Measurements from ENCODE around the gene SLC20A1.
A peak's percentile ranks its signal among the peaks of the same experiment; 100 is the strongest.
"Not testable (repeated sequence)": the region's sequence is repeated elsewhere in the genome, so short reads cannot be mapped to it uniquely, and the experiment has no call there.

The SLC20A1 gene

GRCh38 chr2:112645310-112646101 lies at the start of gene SLC20A1:
Gene SLC20A1 (plus strand): TSS chr2:112645939. CDS start chr2:112646829, 890 bp downstream.
- Histone ChIP-seq H3K9ac (ENCODE audit: low read depth, low read length) (peak within 1 kb of the TSS; percentile 97), H3K9me3 (ENCODE audit: control insufficient read depth, insufficient read depth, low read length) (no peaks in the 10 kb centered on the region), H3K36me3 (ENCODE audit: insufficient read depth, low read length) (peaks cover 28% of the 10 kb centered on the region), H3K4me1 (ENCODE audit: insufficient read depth, low read length) (peaks cover 22% of the 10 kb centered on the region)

GRCh38 chr2:112597537-112598322 lies 48.0 kb upstream of the SLC20A1 start:
- no peak overlapping the region for H3K9ac ChIP-seq (ENCODE audit: low read depth, low read length)
- no peaks in the 10 kb centered on the region for H3K9me3 ChIP-seq (ENCODE audit: control insufficient read depth, insufficient read depth, low read length)
- no peaks in the 10 kb centered on the region for H3K4me1 ChIP-seq (ENCODE audit: insufficient read depth, low read length)
- no peaks in the 10 kb centered on the region for H3K36me3 ChIP-seq (ENCODE audit: insufficient read depth, low read length)

DNA sequence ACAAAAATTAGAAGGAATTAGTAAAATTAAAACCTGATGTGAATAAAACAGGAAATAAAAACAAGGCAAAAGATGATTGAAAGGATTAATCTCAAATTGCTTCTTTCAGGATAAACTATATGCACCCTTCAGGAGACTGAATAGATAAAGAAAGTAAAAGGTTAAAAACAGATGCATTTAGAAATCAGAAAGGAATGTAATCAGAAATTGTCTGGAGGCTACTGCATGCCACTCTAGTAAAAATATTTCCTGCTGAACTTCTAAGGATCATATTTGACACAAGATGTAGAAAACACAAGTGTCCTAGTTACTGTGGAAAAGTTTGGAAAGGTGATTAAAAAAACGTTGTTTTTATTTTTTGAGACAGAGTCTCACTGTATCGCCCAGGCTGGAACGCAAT lies 45.1 kb upstream of the SLC20A1 start:
- no peak overlapping the region for H3K9ac ChIP-seq (ENCODE audit: low read depth, low read length)
- H3K9me3 ChIP-seq (ENCODE audit: control insufficient read depth, insufficient read depth, low read length), result no peaks in the 10 kb centered on the region
- no peaks in the 10 kb centered on the region for H3K36me3 ChIP-seq (ENCODE audit: insufficient read depth, low read length)
- no peaks in the 10 kb centered on the region for H3K4me1 ChIP-seq (ENCODE audit: insufficient read depth, low read length)

DNA sequence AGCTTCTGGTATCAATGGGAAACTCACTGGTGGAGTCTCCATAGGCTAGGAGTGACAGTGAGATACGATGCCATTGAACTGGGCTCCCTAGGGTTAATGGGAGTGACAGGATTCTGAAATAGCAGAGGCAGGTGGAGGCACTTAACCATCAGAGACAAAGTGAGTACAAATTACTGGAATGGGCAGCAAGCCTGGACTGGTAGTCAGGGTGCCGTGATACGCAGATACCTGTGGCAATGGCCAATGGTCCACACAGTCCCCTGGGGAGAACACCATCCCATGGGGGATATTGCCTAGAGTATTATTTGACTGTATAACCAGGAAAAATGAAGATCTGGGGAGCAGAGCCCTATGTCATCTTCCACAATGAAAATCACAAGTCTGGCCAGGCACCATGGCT lies 44.0 kb upstream of the SLC20A1 start:
- Histone ChIP-seq H3K9me3 (ENCODE audit: control insufficient read depth, insufficient read depth, low read length) (no peaks in the 10 kb centered on the region), H3K36me3 (ENCODE audit: insufficient read depth, low read length) (no peaks in the 10 kb centered on the region)

GRCh38 chr2:112602917-112603316 lies 42.8 kb upstream of the SLC20A1 start:
- Histone ChIP-seq H3K9ac (ENCODE audit: low read depth, low read length) (no peak overlapping the region), H3K9me3 (ENCODE audit: control insufficient read depth, insufficient read depth, low read length) (no peaks in the 10 kb centered on the region), H3K4me1 (ENCODE audit: insufficient read depth, low read length) (0 out of 2 replicates have a peak, but pooled peaks cover 4% of the 10 kb centered on the region), H3K36me3 (ENCODE audit: insufficient read depth, low read length) (no peaks in the 10 kb centered on the region)

More for the DNA sequence above, 44.0 kb upstream of the SLC20A1 start:
- Histone ChIP-seq H3K9ac (ENCODE audit: low read depth, low read length) (no peak overlapping the region), H3K4me1 (ENCODE audit: insufficient read depth, low read length) (0 out of 2 replicates have a peak, but pooled peaks cover 2% of the 10 kb centered on the region)

DNA sequence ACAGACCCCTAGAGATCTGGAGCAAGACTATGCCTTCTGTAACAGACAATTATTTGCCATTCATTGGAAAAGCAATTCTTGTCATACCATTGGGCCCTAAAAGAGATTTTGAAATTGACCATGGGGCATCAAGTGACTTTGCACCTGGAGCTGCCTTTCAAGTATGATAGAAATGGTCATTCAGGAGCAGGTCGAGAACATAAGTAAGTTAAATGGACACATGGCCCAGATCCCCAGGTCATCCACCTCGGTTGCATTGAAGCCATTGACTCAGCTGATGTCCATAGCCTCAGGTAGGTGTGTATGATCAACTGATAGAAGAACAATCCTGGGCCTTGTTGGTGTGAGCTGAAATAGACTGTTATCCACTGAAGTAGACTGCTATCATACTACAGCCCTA lies 42.0 kb upstream of the SLC20A1 start:
- 0 out of 2 replicates have a peak, but pooled peaks cover 4% of the 10 kb centered on the region for H3K4me1 ChIP-seq (ENCODE audit: insufficient read depth, low read length)
- no peak overlapping the region for H3K9ac ChIP-seq (ENCODE audit: low read depth, low read length)
- H3K36me3 ChIP-seq (ENCODE audit: insufficient read depth, low read length), result no peaks in the 10 kb centered on the region
- no peaks in the 10 kb centered on the region for H3K9me3 ChIP-seq (ENCODE audit: control insufficient read depth, insufficient read depth, low read length)

GRCh38 chr2:112604952-112605351 lies 40.8 kb upstream of the SLC20A1 start:
- H3K36me3 ChIP-seq (ENCODE audit: insufficient read depth, low read length), result no peaks in the 10 kb centered on the region
- H3K4me1 ChIP-seq (ENCODE audit: insufficient read depth, low read length), result 0 out of 2 replicates have a peak, but pooled peaks cover 4% of the 10 kb centered on the region
- no peaks in the 10 kb centered on the region for H3K9me3 ChIP-seq (ENCODE audit: control insufficient read depth, insufficient read depth, low read length)
- H3K9ac ChIP-seq (ENCODE audit: low read depth, low read length), result no peak overlapping the region

GRCh38 chr2:112605926-112606325 lies 39.8 kb upstream of the SLC20A1 start:
- H3K9me3 ChIP-seq (ENCODE audit: control insufficient read depth, insufficient read depth, low read length), result no peaks in the 10 kb centered on the region

DNA sequence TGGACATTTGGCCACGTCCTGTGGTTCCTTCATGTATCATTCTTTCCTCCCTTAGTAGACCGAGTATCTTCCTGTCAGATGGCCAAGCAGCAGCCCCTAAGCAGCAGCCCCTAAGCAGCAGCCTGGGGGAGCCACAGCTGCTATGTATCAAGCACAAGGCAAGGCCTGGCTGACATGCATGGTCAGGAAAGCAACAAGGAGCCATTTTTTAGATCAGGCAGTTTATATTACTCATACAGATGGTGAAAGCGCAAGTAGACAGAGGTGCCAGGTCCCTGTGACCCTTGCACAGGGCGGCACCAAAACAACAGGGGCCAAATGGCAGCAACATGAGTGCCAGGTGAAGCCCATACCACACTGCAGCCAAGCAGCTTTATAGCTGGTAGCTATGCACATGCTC lies 39.2 kb upstream of the SLC20A1 start:
- Histone ChIP-seq H3K9me3 (ENCODE audit: control insufficient read depth, insufficient read depth, low read length) (no peaks in the 10 kb centered on the region), H3K4me1 (ENCODE audit: insufficient read depth, low read length) (0 out of 2 replicates have a peak, but pooled peaks cover 4% of the 10 kb centered on the region), H3K36me3 (ENCODE audit: insufficient read depth, low read length) (no peaks in the 10 kb centered on the region), H3K9ac (ENCODE audit: low read depth, low read length) (no peak overlapping the region)

More at GRCh38 chr2:112605926-112606325, 39.8 kb upstream of the SLC20A1 start:
- no peaks in the 10 kb centered on the region for H3K36me3 ChIP-seq (ENCODE audit: insufficient read depth, low read length)
- H3K4me1 ChIP-seq (ENCODE audit: insufficient read depth, low read length), result 0 out of 2 replicates have a peak, but pooled peaks cover 4% of the 10 kb centered on the region
- H3K9ac ChIP-seq (ENCODE audit: low read depth, low read length), result no peak overlapping the region

DNA sequence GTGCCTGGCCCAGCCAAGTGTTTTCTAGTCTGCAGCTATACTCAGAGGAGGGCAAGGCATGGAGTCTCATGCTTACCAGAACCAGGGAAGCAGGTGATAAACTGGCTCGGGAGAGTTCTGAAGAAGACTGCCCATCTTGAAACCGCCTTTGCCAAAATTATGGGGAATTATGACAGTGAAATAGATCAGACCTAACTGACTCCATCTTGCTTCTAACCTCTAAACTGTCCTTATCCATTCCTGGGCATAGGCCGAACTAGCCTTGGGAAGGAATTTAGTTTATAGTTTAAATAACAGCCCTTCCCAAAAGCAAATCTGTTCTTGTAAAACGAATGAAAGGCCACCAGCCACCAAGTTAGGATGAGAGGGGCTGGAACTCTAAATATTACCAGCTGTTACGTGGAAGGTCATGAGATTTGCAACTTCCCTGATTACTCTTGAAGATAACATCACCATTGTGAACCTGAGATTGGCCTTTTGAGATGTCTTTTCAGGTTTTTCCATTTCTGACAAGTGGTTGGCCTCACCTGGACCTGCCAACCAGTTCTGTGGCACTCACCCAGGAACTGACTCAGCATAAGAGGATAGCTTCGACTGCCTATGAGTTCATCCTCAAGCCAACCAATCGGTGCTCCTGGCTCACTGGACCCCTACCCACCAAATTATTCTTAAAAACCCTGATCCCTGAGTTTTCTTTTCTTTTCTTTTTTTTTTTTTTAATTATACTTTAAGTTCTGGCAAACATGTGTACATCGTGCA lies 37.9 kb upstream of the SLC20A1 start:
- Histone ChIP-seq H3K9ac (ENCODE audit: low read depth, low read length) (no peak overlapping the region), H3K4me1 (ENCODE audit: insufficient read depth, low read length) (0 out of 2 replicates have a peak, but pooled peaks cover 4% of the 10 kb centered on the region), H3K36me3 (ENCODE audit: insufficient read depth, low read length) (no peaks in the 10 kb centered on the region), H3K9me3 (ENCODE audit: control insufficient read depth, insufficient read depth, low read length) (no peaks in the 10 kb centered on the region)

- H3K9me3 ChIP-seq (ENCODE audit: control insufficient read depth, insufficient read depth, low read length), result not testable (repeated sequence)
Observed at GRCh38 chr2:112609320-112609719, 36.4 kb upstream of the SLC20A1 start.

DNA sequence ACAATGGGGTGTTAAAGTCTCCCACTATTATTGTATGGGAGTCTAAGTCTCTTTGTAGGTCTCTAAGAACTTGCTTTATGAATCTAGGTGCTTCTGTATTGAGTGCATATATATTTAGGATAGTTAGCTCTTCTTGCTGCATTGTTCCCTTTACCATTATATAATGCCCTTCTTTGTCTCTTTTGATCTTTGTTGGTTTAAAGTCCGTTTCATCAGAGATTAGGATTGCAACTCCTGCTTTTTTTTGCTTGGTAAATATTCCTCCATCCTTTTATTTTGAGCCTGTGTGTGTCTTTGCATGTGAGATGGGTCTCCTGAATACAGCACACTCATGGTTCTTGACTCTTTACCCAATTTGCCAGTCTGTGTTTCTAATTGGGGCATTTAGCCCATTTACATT lies 33.5 kb upstream of the SLC20A1 start:
- not testable (repeated sequence) for H3K9ac ChIP-seq (ENCODE audit: low read depth, low read length); H3K9me3 ChIP-seq (ENCODE audit: control insufficient read depth, insufficient read depth, low read length); H3K36me3 ChIP-seq (ENCODE audit: insufficient read depth, low read length)
- H3K4me1 ChIP-seq (ENCODE audit: insufficient read depth, low read length), result peaks cover 14% of the 10 kb centered on the region; the same call in 1 of the 2 replicates

More at GRCh38 chr2:112609320-112609719, 36.4 kb upstream of the SLC20A1 start:
- not testable (repeated sequence) for H3K4me1 ChIP-seq (ENCODE audit: insufficient read depth, low read length); H3K9ac ChIP-seq (ENCODE audit: low read depth, low read length); H3K36me3 ChIP-seq (ENCODE audit: insufficient read depth, low read length)

GRCh38 chr2:112614201-112614840 lies 31.4 kb upstream of the SLC20A1 start:
- Histone ChIP-seq H3K36me3 (ENCODE audit: insufficient read depth, low read length) (no peaks in the 10 kb centered on the region), H3K4me1 (ENCODE audit: insufficient read depth, low read length) (peaks cover 14% of the 10 kb centered on the region; the same call in 1 of the 2 replicates), H3K9me3 (ENCODE audit: control insufficient read depth, insufficient read depth, low read length) (no peaks in the 10 kb centered on the region), H3K9ac (ENCODE audit: low read depth, low read length) (peak overlapping the region; percentile 5; the same call in 1 of the 2 replicates)

Data from ES-I3 (cell line).